K562 (cell line): ENCODE data around the gene FGFR4. TPM values are rescaled to one million over a fixed set of nuclear protein-coding genes. Genes with fewer than 3 reads are reported as not detected.

Experiments used
- ATAC-seq: fragments of 200-7000 bp; cut with Tn5 transposase; 3 replicates; pipeline ENCODE4 v1.9.1; 2020; ENCODE audit warnings: moderate library complexity
- BruUV-seq: library from RNA; stranded (reverse); fragments of 400-500 nt; replicated peaks from 2 replicates; lab custom pipeline; 2021; lab: Mats Ljungman, UMichigan
- CTCF ChIA-PET: fragments of 300-600 bp; formaldehyde crosslinking; extraction: SDS; loops from one replicate; lab custom pipeline; 2021; ENCODE audit warnings: low intra/inter-chr PET ratio; lab: Yijun Ruan, JAX
- POLR2A ChIA-PET: fragments of 300-600, 350-650 bp; sonication (Branson Sonifier 250); formaldehyde crosslinking; extraction: SDS; loops from one replicate; lab custom pipeline; 2021; ENCODE audit warnings: antibody characterized with exemption, inconsistent platforms; lab: Yijun Ruan, JAX
- DNase-seq, 4 experiments: peaks; one replicate each; pipeline versions ENCODE4 v3.0.0 to v3.0.0-alpha.2; 2011 to 2018; ENCODE audit warnings: low spot score in 3 of 4, mixed read lengths in 3 of 4; ENCODE audit errors: extremely low read depth in 1 of 4
- FAIRE-seq: peaks from 2 replicates; lab custom pipeline; 2011; peaks lifted over from hg19 to GRCh38; lab: Jason Lieb, UNC
- H2AFZ ChIP-seq: 2 replicates; pipeline ENCODE4 v1.6.0; 2011; ENCODE audit warnings: low read depth, low read length, control low read depth, inconsistent platforms
- H3K27ac ChIP-seq: fragments of 200-600 bp; 3 replicates; pipeline ENCODE4 v1.8.0; 2011; ENCODE audit warnings: low read depth, mild to moderate bottlenecking, control low read depth, inconsistent platforms, low read length, moderate library complexity, mixed read lengths; ENCODE audit errors: extremely low read depth
- H3K27me3 ChIP-seq, 2 experiments: fragments of 300-600 bp in 1 of 2; 2 replicates in 1 of 2; 3 replicates in 1 of 2; pipeline versions ENCODE4 v1.6.0 to v1.8.0; 2011; ENCODE audit warnings: inconsistent platforms in 2 of 2, low read length in 2 of 2, mild to moderate bottlenecking in 1 of 2, mixed read lengths in 1 of 2, moderate library complexity in 1 of 2; ENCODE audit not compliant: control insufficient read depth in 2 of 2, insufficient read depth in 2 of 2
- H3K36me3 ChIP-seq: fragments of 300-600 bp; 3 replicates; pipeline ENCODE4 v1.8.0; 2011; ENCODE audit warnings: mild to moderate bottlenecking, low read length, inconsistent platforms; ENCODE audit not compliant: control insufficient read depth, insufficient read depth
- H3K4me1 ChIP-seq, 2 experiments: fragments of 200-600 bp in 1 of 2; replicated peaks in 1 of 2; 2 replicates in 1 of 2; 3 replicates in 1 of 2; pipeline versions ENCODE4 v1.5.1 to v1.8.0; 2011; ENCODE audit warnings: inconsistent platforms in 2 of 2, low read length in 2 of 2, mild to moderate bottlenecking in 1 of 2, mixed read lengths in 1 of 2, moderate library complexity in 1 of 2; ENCODE audit not compliant: control insufficient read depth in 2 of 2, insufficient read depth in 2 of 2
- H3K4me2 ChIP-seq: 2 replicates; pipeline ENCODE4 v1.6.1; 2011; ENCODE audit warnings: low read length, control low read depth, inconsistent platforms, mixed read lengths; ENCODE audit not compliant: insufficient read depth
- H3K4me3 ChIP-seq: fragments of 200-600 bp; sonication (generic), shearing (Covaris generic); 2 replicates; pipeline ENCODE4 v1.5.1; 2016; ENCODE audit warnings: control low read depth, inconsistent platforms
- H3K79me2 ChIP-seq: fragments of 200-600 bp; 3 replicates; pipeline ENCODE4 v1.8.0; 2011; ENCODE audit warnings: low read length, inconsistent platforms; ENCODE audit not compliant: control insufficient read depth, insufficient read depth
- H3K9ac ChIP-seq, 2 experiments: 2 replicates each; pipeline versions ENCODE4 v1.6.0 to v1.6.1; 2011; ENCODE audit warnings: low read depth in 2 of 2, low read length in 2 of 2, control low read depth in 1 of 2, inconsistent platforms in 1 of 2, mild to moderate bottlenecking in 1 of 2, mixed read lengths in 1 of 2; ENCODE audit not compliant: insufficient read depth in 1 of 2
- H3K9me1 ChIP-seq: one replicate; pipeline ENCODE4 v1.6.0; 2011; ENCODE audit warnings: inconsistent platforms, mild to moderate bottlenecking, low read length, moderate library complexity; ENCODE audit not compliant: control insufficient read depth, insufficient read depth
- H3K9me3 ChIP-seq: replicated peaks from 2 replicates; pipeline ENCODE4 v1.5.1; 2011; ENCODE audit warnings: low read depth, low read length, inconsistent platforms; ENCODE audit not compliant: control insufficient read depth, insufficient read depth
- H4K20me1 ChIP-seq: replicated peaks from 2 replicates; pipeline ENCODE4 v1.6.1; 2011; ENCODE audit warnings: low read length, inconsistent platforms, mixed read lengths; ENCODE audit not compliant: control insufficient read depth, insufficient read depth
- CC2D1A ChIP-seq: fragments of 450-650 bp; IDR thresholded peaks from 2 replicates; pipeline ENCODE4 v1.6.1; 2017; ENCODE audit warnings: mild to moderate bottlenecking
- CXXC5 ChIP-seq: fragments of 250-450 bp; sonication (Bioruptor Pico); IDR thresholded peaks from 2 replicates; pipeline ENCODE4 v1.8.0; 2022; ENCODE audit warnings: inconsistent platforms, mild to moderate bottlenecking, moderate library complexity
- DMBX1 ChIP-seq: fragments of 250-450 bp; sonication (Bioruptor Pico); IDR thresholded peaks from 2 replicates; pipeline ENCODE4 v1.8.0; 2022; ENCODE audit warnings: inconsistent platforms, mild to moderate bottlenecking, moderate library complexity, borderline replicate concordance
- GMEB1 ChIP-seq: fragments of 250-450 bp; sonication (Bioruptor Pico); IDR thresholded peaks from 2 replicates; pipeline ENCODE4 v1.4.0; 2020; ENCODE audit warnings: mild to moderate bottlenecking
- HBP1 ChIP-seq: fragments of 450-650 bp; formaldehyde crosslinking; IDR thresholded peaks from 2 replicates; pipeline ENCODE4 v1.4.0; 2022; ENCODE audit warnings: missing genetic modification characterization
- RB1 ChIP-seq: fragments of 450-650 bp; IDR thresholded peaks from 2 replicates; pipeline ENCODE4 v1.6.1; 2017; ENCODE audit warnings: low read depth, mild to moderate bottlenecking
- RBM39 ChIP-seq: fragments of 200-400 bp; formaldehyde crosslinking; optimal IDR thresholded peaks from 2 replicates; pipeline ENCODE3; 2018; ENCODE audit warnings: low read depth, low read length
- RCOR1 ChIP-seq, 2 experiments: IDR thresholded peaks; 2 replicates each; pipeline ENCODE4 v1.6.1; 2012; ENCODE audit warnings: low read depth in 2 of 2, low read length in 2 of 2, borderline replicate concordance in 1 of 2, improper control_type of control experiment in 1 of 2
- SMC3 ChIP-seq: conservative IDR thresholded peaks from 2 replicates; pipeline ENCODE4 v1.6.1; 2011; ENCODE audit warnings: low read depth, low read length, improper control_type of control experiment; ENCODE audit not compliant: insufficient read depth
- TFE3 ChIP-seq: fragments of 450-650 bp; formaldehyde crosslinking; IDR thresholded peaks from 2 replicates; pipeline ENCODE4 v1.4.0; 2020; ENCODE audit warnings: mild to moderate bottlenecking, mixed read lengths
- ZNF511 ChIP-seq: sonication (generic); formaldehyde crosslinking; IDR thresholded peaks from 2 replicates; pipeline ENCODE4 v1.8.0; 2022; ENCODE audit warnings: mild to moderate bottlenecking, missing genetic modification reagents
- ZNF655 ChIP-seq: fragments of 250-450 bp; sonication (Bioruptor Pico); IDR thresholded peaks from 2 replicates; pipeline ENCODE4 v1.5.0; 2021
- whole genome bisulfite sequencing: fragments of 100-300 bp; shearing (Covaris generic); methylation state at CpG from one replicate; pipeline ENCODE4 v1.1.6; 2016; ENCODE audit warnings: low coverage, mixed read lengths; ENCODE audit not compliant: insufficient coverage; ENCODE audit errors: missing lambda C conversion rate; 5-methylcytosine and 5-hydroxymethylcytosine counted together
- in situ Hi-C: fragments of 300-500 bp; cut with MboI; formaldehyde crosslinking; loops from 4 replicates; pipeline ENCODE4 v1.15.0; 2018; ENCODE audit warnings: inconsistent platforms, mixed read lengths
- intact Hi-C: fragments of 100-400 bp; cut with micrococcal nuclease; formaldehyde crosslinking; loops from 2 replicates; pipeline ENCODE4 v1.14.2; 2022
- polyA plus RNA-seq, 8 experiments: library from polyadenylated mRNA; depleted of rRNA in 4 of 8; stranded (reverse) in 5 of 8; unstranded in 3 of 8; fragments of >200 nt; fragmentation: Nextera tagmentation in 2 of 8; fragmentation: Illumina TruSeq in 1 of 8; extraction: Ambion mirVana in 2 of 8; extraction: Trizol in 1 of 8; gene quantifications; 2 replicates each; pipeline versions ENCODE4 v1.2.1 to v1.2.3, GENCODE V29; 2011 to 2014; ENCODE audit warnings: inconsistent platforms in 1 of 8, missing spikeins in 1 of 8
- total RNA-seq, 7 experiments: library from RNA; depleted of rRNA in 6 of 7; stranded (reverse); fragments of >200 nt in 6 of 7; fragmentation: Illumina TruSeq in 2 of 7; extraction: Trizol in 2 of 7; gene quantifications; 2 replicates each; pipeline versions ENCODE4 v1.2.1 to v1.2.3, GENCODE V29; 2011 to 2021; ENCODE audit warnings: low replicate concordance in 1 of 7
- TF ChIP-seq, protein P1 (sequence below): sonication (generic); formaldehyde crosslinking; IDR thresholded peaks from 2 replicates; pipeline ENCODE4 v1.9.0; 2022; ENCODE audit warnings: mild to moderate bottlenecking, missing genetic modification reagents

FGFR4 gene
- total and polyA plus RNA-seq, 9 of the 15 experiments (the other 6 are each of a cell fraction or from before 2014, with no cell fraction given) = 0.76 to 35.4 (median 7.5) TPM

- in situ Hi-C loops (loop anchor here (5.0 to 25.0 kb wide), 3 partner anchors 343 to 1375 kb away; no protein-coding TSS in a partner anchor), intact Hi-C loops (loop anchor here (1.0 to 10.0 kb wide), 4 partner anchors 40 to 451 kb away; partner anchors contain the start of gene HK3)
- Histone ChIP-seq H3K9ac (no peak overlapping the region), H3K4me2 (0 out of 2 replicates have a peak overlapping the region, but pooled peaks have one; percentile 10), H3K79me2 (no peaks in the 10 kb centered on the region), H3K4me3 (no peak overlapping the region), H3K36me3 (no peaks in the 10 kb centered on the region), H3K4me1 (peaks cover 15 to 21% of the 10 kb centered on the region in 2 experiments; a peak in 4 of 5 replicates), H3K27ac (no peak overlapping the region), H3K9me1 (no peaks in the 10 kb centered on the region), H3K9me3 (no peaks in the 10 kb centered on the region), H3K27me3 (no peaks in the 10 kb centered on the region), H4K20me1 (peaks cover 15% of the 10 kb centered on the region), H2AFZ (no peak overlapping the region)
- BruUV-seq = no TSS peak
- ATAC-seq (peak; percentile 74), DNase-seq (peak; percentile 72 to 80 (median 77)), FAIRE-seq (peak; percentile 88)
- POLR2A ChIA-PET = interaction anchor here (0.6 to 1.0 kb wide), 7 partner anchors 19 to 533 kb away, joined by 3 to 6 read pairs (median 3); no protein-coding TSS in a partner anchor
- CTCF ChIA-PET = interaction anchor here (0.5 to 2.2 kb wide), 7 partner anchors 40 to 454 kb away, joined by 3 to 20 read pairs (median 3); partner anchors contain the start of gene ZNF346
- 6% methylated on average over 12 of the region's 12 CpGs for WGBS
- TF ChIP-seq RCOR1 (IDR thresholded peaks at IDR 0.05; ENCODE audit: borderline replicate concordance in 1 of 2, low read depth in 2 of 2, low read length in 2 of 2) (peak in 1 of 2 experiments; percentile 53; a peak in 1 of 4 replicates), RB1 (peak; percentile 66; the same call in 1 of the 2 replicates), DMBX1 (CRISPR knock-in tag) (no peak), ZNF655 (CRISPR knock-in tag) (no peak), CC2D1A (peak; percentile 84; the same call in 1 of the 2 replicates), SMC3 (peak; percentile 94), RBM39 (peak; percentile 61), HBP1 (no peak), CXXC5 (no peak), GMEB1 (CRISPR knock-in tag) (no peak), ZNF511 (CRISPR knock-in tag) (no peak), TFE3 (CRISPR knock-in tag) (no peak)
- TF ChIP-seq, protein P1, sequence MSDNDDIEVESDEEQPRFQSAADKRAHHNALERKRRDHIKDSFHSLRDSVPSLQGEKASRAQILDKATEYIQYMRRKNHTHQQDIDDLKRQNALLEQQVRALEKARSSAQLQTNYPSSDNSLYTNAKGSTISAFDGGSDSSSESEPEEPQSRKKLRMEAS (CRISPR knock-in tag) = no peak
Measured at GRCh38 chr5:177111720-177112394, 25.1 kb downstream of the FGFR4 start.
